Bone marrow (tissue), 2 donors: Measurements from ENCODE around the gene IGFL2.
"Not testable (repeated sequence)": the region's sequence is repeated elsewhere in the genome, so short reads cannot be mapped to it uniquely, and the experiment has no call there.

Experiments used
- DNase-seq, 2 donors: peaks; one replicate each; lab custom pipeline; 2025; lab: John Stamatoyannopoulos, UW

The IGFL2 gene

DNA sequence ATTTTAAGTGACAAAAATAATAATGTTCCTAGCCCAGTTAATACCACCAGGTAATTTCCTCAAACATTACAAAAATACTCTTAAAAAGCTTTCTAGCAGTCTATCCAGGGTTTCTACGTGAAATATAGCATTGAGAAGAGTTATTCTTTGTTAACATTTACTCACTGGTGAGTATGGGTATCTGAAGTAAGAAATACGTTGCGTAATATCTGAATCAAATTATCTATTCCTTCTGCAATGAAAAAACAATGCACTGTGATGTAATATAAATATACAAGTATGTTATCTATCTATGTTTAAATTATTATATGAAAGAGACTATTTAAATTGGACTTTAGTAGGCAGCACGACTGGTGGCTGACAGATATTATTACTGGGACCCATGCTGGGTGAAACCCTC is 5.7 kb upstream of the IGFL2 start:
- DNase-seq, result no peak

- no peak for DNase-seq
Measured at GRCh38 chr19:46144756-46145155, 3.3 kb upstream of the IGFL2 start.

DNA sequence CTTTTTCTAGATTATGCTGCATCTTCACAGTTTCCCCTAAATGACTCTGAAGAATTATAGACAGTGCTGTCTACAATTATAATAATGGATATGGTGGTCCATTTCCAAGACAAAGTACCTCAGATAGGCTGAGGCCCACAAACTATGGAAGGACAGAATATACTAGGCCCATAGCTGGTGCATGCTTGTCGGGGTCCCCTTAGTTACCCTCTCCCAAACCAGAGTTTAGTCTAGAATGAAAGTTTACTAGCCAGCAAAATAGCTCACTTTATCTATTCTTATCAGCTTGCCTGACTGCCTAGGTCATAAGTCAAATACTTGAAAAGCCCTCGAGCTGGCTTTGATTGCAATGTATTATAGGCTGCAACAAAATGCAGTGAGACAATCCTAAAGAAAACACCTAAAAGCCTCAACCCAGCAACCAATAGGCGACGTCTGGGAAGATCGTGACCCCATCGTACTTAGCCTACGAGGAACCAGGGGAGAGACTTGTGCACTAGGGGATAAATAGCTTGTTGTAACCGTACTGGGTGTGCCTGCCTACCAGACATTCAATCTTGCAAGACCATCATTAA is 785 bp upstream of the IGFL2 start:
- DNase-seq, result no peak

DNA sequence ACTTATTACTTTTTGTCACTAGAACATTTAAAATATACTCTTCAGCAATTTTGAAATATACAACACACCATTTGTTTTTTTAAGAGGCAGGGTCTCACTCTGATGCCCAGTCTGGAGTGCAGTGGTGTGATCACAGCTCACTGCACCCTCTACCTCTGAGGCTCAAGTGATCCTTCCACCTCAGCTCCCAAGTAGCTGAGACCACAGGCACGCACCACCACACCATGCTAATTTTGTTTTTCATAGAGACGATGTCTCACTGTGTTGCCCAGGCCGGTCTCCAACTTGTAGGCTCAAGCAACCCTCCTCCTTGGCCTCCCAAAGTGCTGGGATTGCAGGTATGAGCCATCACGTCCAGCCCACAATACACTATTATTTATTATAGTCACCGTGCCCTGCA is 2.6 kb downstream of the IGFL2 start:
- DNase-seq, result no peak

DNA sequence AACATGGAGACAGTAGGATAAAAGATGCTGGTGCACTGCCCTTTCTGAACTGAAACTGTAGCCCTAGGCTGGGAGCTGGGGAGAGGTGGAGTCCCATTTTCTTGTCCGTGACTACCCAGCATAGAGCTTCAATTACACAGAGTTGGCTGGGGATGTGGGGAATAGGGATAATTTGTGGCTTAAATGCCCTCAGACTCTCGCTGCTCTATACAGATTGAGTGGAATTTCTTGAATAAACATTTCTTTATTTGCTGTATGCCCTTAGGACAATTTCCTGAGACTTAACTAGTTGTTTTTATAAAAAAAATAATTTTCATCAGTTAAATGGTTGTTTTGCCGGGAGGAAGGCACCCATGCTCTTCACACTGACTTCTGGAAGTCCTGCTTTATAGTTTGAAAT is 7.2 kb downstream of the IGFL2 start:
- no peak for DNase-seq

GRCh38 chr19:46159418-46160232 is 11.6 kb downstream of the IGFL2 start:
- DNase-seq, result no peak

GRCh38 chr19:46160233-46160775 is 12.3 kb downstream of the IGFL2 start:
- no peak for DNase-seq

DNA sequence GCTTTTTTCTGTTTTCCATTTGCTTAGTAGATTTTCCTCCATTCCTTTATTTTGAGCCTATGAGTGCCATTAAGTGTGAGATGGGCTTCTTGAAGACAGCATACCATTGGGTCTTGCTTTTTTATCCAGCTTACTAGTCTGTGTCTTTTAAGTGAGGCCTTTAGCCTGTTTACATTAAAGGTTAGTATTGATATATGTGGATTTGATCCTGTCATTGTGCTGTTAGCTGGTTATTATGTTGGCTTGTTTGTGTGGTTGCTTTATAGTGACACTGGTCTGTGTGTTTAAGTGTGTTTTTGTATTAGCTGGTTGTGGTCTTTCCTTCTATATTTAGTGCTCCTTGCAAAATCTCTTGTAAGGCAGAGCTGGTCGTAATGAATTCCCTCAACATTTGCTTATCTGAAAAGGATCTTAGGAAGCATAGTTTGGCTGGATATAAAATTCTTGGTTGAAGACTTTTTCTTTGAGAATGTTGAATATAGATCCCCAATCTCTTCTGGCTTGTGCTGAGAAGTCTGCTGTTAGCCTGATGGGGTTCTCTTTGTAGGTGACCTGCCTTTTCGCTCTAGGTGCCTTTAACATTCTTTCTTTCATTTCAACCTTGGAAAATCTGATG is 13.7 kb downstream of the IGFL2 start:
- DNase-seq, result not testable (repeated sequence)

GRCh38 chr19:46162731-46163130 is 14.7 kb downstream of the IGFL2 start:
- DNase-seq, result no peak

DNA sequence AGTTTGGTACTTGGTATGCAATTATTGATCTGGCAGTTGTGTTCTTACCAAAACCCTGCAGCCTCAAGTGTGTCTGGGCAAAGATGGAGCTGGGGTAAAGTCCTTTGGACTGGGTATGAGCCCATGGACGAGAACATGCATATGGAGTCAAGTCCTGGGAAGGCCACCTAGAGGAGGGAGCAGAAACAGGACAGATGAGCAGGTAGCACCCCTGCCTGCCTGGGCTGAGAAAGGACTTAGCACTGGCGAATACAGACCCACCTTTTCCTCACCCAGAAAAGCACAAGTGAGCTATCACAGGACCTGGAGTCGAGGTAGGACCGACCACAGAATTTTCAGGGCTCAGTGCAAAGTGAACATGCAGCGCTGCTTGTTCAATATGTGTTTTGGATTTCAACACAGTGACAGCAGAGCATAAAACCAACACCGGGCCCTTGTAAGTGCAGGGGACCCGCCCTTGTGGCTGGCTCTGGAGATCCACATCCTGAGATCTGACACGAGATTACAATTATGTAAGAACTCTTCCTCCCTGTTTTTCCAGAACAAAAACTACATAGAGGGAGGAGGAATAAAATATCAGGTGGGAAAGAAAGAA is 25.9 kb downstream of the IGFL2 start:
- DNase-seq, result no peak

- DNase-seq, result no peak
Measured at GRCh38 chr19:46176116-46176860, 28.2 kb downstream of the IGFL2 start.

DNA sequence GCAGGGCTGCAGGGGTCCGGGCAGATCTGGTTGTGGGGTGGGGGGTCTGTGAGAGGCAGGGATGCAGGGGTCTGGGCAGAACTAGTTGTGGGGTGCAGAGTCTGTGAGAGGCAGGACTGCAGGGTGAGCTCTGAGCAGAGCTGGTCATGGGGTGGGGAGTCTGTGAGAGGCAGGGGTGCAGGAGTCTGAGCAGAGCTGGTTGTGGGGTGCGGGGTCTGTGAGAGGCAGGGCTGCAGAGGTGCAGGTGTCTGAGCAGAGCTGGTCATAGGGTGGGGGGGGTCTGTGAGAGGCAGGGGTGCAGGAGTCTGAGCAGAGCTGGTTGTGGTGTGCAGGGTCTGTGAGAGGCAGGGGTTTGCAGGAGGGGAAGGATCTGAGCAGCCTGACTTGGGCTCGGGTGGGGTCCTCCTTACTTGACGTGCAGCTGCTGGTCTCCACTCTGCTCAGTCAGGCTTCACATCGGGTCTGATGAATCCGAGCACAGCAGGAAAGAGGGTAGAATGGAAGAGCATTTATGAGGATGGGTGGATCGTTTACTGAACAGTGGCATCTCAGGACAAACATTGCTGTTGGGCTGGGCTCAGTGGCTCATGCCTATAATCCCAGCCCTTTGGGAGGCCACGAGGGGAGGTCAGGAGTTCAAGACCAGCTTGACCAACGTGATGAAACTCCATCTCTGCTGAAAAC is 31.2 kb downstream of the IGFL2 start:
- no peak for DNase-seq

GRCh38 chr19:46180701-46181387 is 32.8 kb downstream of the IGFL2 start:
- DNase-seq, result no peak

DNA sequence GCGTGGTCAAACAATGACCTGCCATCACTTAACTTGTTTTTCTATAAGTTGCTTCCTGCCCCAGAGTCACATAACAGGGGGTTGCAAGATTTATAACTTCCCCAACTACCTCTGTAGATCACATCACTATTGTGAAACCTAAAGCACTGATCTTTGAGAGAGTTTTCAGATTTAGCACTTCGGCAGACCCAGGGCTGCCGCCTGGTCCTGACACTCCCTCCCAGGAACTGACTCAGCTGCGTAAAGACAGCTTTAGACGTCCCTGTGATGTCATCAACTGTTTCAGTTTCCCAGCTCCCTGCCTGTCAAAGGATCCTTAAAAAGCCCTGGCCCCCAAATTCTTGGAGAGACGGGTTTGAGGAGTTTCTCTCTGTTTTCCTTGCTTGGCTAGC is 33.3 kb downstream of the IGFL2 start:
- no peak for DNase-seq

- DNase-seq, result no peak
Measured at GRCh38 chr19:46182476-46182875, 34.4 kb downstream of the IGFL2 start.

GRCh38 chr19:46184775-46185710 is 37.0 kb downstream of the IGFL2 start:
- not testable (repeated sequence) for DNase-seq

DNA sequence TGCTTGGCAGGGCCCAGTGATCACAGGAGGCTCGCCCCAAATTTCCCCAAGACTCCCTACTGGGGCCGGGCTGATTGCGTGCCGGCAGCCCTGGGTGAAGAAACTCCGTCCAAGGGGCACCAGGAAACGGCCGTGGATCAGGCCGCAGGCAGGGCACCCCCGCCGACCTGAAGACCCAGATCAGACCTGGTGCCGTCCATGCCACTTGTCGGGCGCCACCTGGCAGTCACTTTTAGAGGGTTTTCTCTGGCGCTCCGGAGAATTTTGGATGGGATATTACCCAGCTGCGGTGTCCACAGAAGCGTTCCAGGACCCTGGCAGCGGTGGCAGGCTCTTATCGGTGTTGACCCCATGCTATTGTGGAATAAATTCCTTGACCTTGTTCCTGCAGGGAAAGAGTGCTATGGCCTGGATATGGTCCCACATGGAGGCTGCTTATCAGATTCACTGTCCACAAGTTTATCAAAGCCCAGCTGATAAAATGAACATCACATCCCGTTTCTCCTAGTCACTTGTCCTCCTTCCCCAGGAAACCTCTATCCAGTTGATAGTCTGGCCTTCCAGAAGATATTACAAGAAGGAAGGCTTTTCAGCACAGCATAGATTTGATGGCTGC is 38.2 kb downstream of the IGFL2 start:
- DNase-seq, result no peak

DNA sequence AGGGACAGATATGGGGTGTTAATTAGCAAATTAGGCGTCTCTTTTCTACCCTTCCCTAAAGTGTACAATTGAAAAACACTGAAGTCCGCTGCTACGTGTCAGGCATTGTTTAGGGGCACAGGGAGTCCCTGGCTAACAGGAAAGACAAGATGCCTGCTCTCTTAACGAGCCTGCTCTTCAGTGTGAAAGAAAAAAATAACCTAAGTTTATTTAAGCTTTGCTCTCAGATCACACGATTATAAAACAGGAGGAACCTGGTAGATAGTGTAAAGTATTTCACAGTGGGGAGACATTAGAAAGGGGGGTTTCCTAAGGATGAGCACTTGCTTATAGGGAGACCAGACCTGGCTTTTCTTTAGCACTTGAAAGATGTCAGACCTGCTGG is 38.7 kb downstream of the IGFL2 start:
- no peak for DNase-seq
